Endothelial cell of umbilical vein (primary cell): ENCODE data around the gene CAMK2D. TPM values are rescaled to one million over a fixed set of nuclear protein-coding genes. Genes with fewer than 3 reads are reported as not detected.

Source experiments
- BruUV-seq: library from RNA; stranded (reverse); fragments of 400-500 nt; replicated peaks from 2 replicates; lab custom pipeline; 2021; lab: Mats Ljungman, UMichigan
- CTCF ChIA-PET: fragments of 300-600, 350-600 bp; sonication (Branson Sonifier 250); formaldehyde crosslinking; loops from one replicate; lab custom pipeline; 2021; ENCODE audit warnings: antibody characterized with exemption, inconsistent platforms; lab: Charles Lee
- POLR2A ChIA-PET: fragments of 300-600, 350-600 bp; sonication (Branson Sonifier 250); formaldehyde crosslinking; loops from one replicate; lab custom pipeline; 2021; ENCODE audit warnings: antibody characterized with exemption, inconsistent platforms; lab: Charles Lee
- DNase-seq: peaks from one replicate; pipeline ENCODE4 v3.0.0-alpha.2; 2011; ENCODE audit warnings: low read depth, low spot score
- FAIRE-seq: peaks from 2 replicates; lab custom pipeline; 2011; peaks lifted over from hg19 to GRCh38; lab: Jason Lieb, UNC
- H2AFZ ChIP-seq: 2 replicates; pipeline ENCODE4 v1.6.0; 2012; ENCODE audit warnings: low read depth, low read length, control low read depth, inconsistent platforms
- H3K27ac ChIP-seq: 2 replicates; pipeline ENCODE4 v1.5.1; 2011; ENCODE audit warnings: low read depth, mild to moderate bottlenecking, control low read depth, low read length, moderate library complexity; ENCODE audit not compliant: insufficient read depth
- H3K27me3 ChIP-seq, 2 experiments: 2 replicates each; pipeline versions ENCODE4 v1.6.0 to v1.6.1; 2011; ENCODE audit warnings: low read length in 2 of 2, mixed read lengths in 1 of 2; ENCODE audit not compliant: control insufficient read depth in 2 of 2, insufficient read depth in 2 of 2
- H3K36me3 ChIP-seq, 2 experiments: 2 replicates in 1 of 2; 3 replicates in 1 of 2; pipeline ENCODE4 v1.5.1; 2011; ENCODE audit warnings: low read length in 2 of 2, mild to moderate bottlenecking in 1 of 2, moderate library complexity in 1 of 2; ENCODE audit not compliant: control insufficient read depth in 2 of 2, insufficient read depth in 2 of 2; ENCODE audit errors: extremely low read depth in 1 of 2
- H3K4me1 ChIP-seq: 3 replicates; pipeline ENCODE4 v1.5.1; 2011; ENCODE audit warnings: mild to moderate bottlenecking, low read length; ENCODE audit not compliant: control insufficient read depth, insufficient read depth; ENCODE audit errors: extremely low read depth
- H3K4me2 ChIP-seq: 2 replicates; pipeline ENCODE4 v1.6.1; 2011; ENCODE audit warnings: low read length, control low read depth, mixed read lengths; ENCODE audit not compliant: insufficient read depth
- H3K4me3 ChIP-seq, 3 experiments: fragments of 200-600 bp in 1 of 3; sonication (generic), shearing (Covaris generic) in 1 of 3; replicated peaks in 1 of 3; 2 replicates each; pipeline ENCODE4 v1.5.1; 2011 to 2016; ENCODE audit warnings: control low read depth in 3 of 3, low read length in 3 of 3, mild to moderate bottlenecking in 2 of 3, inconsistent platforms in 1 of 3, low read depth in 1 of 3, moderate library complexity in 1 of 3; ENCODE audit not compliant: insufficient read depth in 1 of 3
- H3K79me2 ChIP-seq: 2 replicates; pipeline ENCODE4 v1.6.0; 2012; ENCODE audit warnings: low read length, inconsistent platforms; ENCODE audit not compliant: control insufficient read depth, insufficient read depth
- H3K9ac ChIP-seq: replicated peaks from 2 replicates; pipeline ENCODE3; 2011; ENCODE audit warnings: low read length, control low read depth; ENCODE audit not compliant: insufficient read depth; ENCODE audit errors: extremely low read depth
- H3K9me1 ChIP-seq: replicated peaks from 3 replicates; pipeline ENCODE4 v1.6.0; 2011; ENCODE audit warnings: mild to moderate bottlenecking, low read length; ENCODE audit not compliant: control insufficient read depth, insufficient read depth; ENCODE audit errors: extremely low read depth
- H3K9me3 ChIP-seq: replicated peaks from 2 replicates; pipeline ENCODE4 v1.5.1; 2012; ENCODE audit warnings: low read length, inconsistent platforms; ENCODE audit not compliant: control insufficient read depth, insufficient read depth
- H4K20me1 ChIP-seq: replicated peaks from 2 replicates; pipeline ENCODE3; 2011; ENCODE audit warnings: mild to moderate bottlenecking, low read length; ENCODE audit not compliant: control insufficient read depth, insufficient read depth; ENCODE audit errors: extremely low read depth
- CTCF ChIP-seq, 2 donors: IDR thresholded peaks; 1 replicate in 1 of 2; 2 replicates in 1 of 2; pipeline ENCODE4 v1.5.1; 2011; ENCODE audit warnings: low read length in 2 of 2, mild to moderate bottlenecking in 2 of 2, moderate library complexity in 2 of 2, control low read depth in 1 of 2, inconsistent platforms in 1 of 2, low read depth in 1 of 2; ENCODE audit not compliant: insufficient read depth in 1 of 2; ENCODE audit errors: extremely low read depth in 1 of 2
- EZH2 ChIP-seq: IDR thresholded peaks from 2 replicates; pipeline ENCODE4 v1.6.1; 2012; ENCODE audit warnings: borderline replicate concordance, low read depth, mild to moderate bottlenecking, moderate library complexity, low read length, inconsistent platforms; ENCODE audit not compliant: severe bottlenecking
- FOS ChIP-seq: IDR thresholded peaks from 2 replicates; pipeline ENCODE4 v1.6.1; 2011; ENCODE audit warnings: mild to moderate bottlenecking, low read length, moderate library complexity, borderline replicate concordance; ENCODE audit not compliant: insufficient read depth
- GATA2 ChIP-seq: IDR thresholded peaks from 2 replicates; pipeline ENCODE4 v1.7.0; 2011; ENCODE audit warnings: low read depth, mild to moderate bottlenecking, moderate library complexity, mixed read lengths, low read length; ENCODE audit not compliant: insufficient read length, insufficient read depth
- JUN ChIP-seq: IDR thresholded peaks from 2 replicates; pipeline ENCODE4 v1.6.1; 2011; ENCODE audit warnings: borderline replicate concordance, low read depth; ENCODE audit not compliant: insufficient read length, insufficient read depth
- MAX ChIP-seq: IDR thresholded peaks from 2 replicates; pipeline ENCODE4 v1.6.1; 2011; ENCODE audit not compliant: insufficient read depth, insufficient read length
- MYC ChIP-seq: IDR thresholded peaks from one replicate; pipeline ENCODE4 v1.6.1; 2011; ENCODE audit warnings: mild to moderate bottlenecking, low read depth, low read length
- POLR2A ChIP-seq: IDR thresholded peaks from 2 replicates; pipeline ENCODE4 v1.6.1; 2012; ENCODE audit warnings: low read depth, mild to moderate bottlenecking, control low read depth, low read length
- dilution Hi-C: fragments of 300-500 bp; cut with MboI; formaldehyde crosslinking; loops from one replicate; pipeline ENCODE4 v1.15.0; 2019; ENCODE audit warnings: low sequenced_read_pairs; ENCODE audit not compliant: extremely low pct_ligation_motif_present
- intact Hi-C: fragments of 100-400 bp; cut with micrococcal nuclease; formaldehyde crosslinking; loops from one replicate; pipeline ENCODE4 v1.10.0; 2022
- polyA plus RNA-seq, 4 experiments: library from polyadenylated mRNA; depleted of rRNA in 3 of 4; stranded (reverse) in 3 of 4; unstranded in 1 of 4; fragments of >200 nt; gene quantifications; 2 replicates each; pipeline versions ENCODE4 v1.2.1 to v1.2.3, GENCODE V29; 2011 to 2012; ENCODE audit warnings: missing spikeins in 1 of 4
- total RNA-seq: library from RNA; stranded (reverse); gene quantifications from 2 replicates; pipeline ENCODE4 v1.2.3, GENCODE V29; 2021

CAMK2D gene
- total and polyA plus RNA-seq, 2 donors (not counting 3 experiments of a cell fraction or from before 2014, with no cell fraction given) = 10.4 to 30.7 TPM

- FAIRE-seq (no peak), DNase-seq (peak; percentile 41)
- CTCF ChIA-PET = interaction anchor here (1.5 kb wide), 1 partner anchor 39 kb away, joined by 4 read pairs; no protein-coding TSS in a partner anchor
- no peak overlapping the region for H3K4me3 ChIP-seq
- no peaks in the 10 kb centered on the region for H3K9me3 ChIP-seq
- H4K20me1 ChIP-seq = no peaks in the 10 kb centered on the region
- H3K4me1 ChIP-seq = peaks cover 22% of the 10 kb centered on the region
- H3K27ac ChIP-seq = no peak overlapping the region
- no peaks in the 10 kb centered on the region for H3K9me1 ChIP-seq
- H3K36me3 ChIP-seq = no peaks in the 10 kb centered on the region
- no peak overlapping the region for H3K9ac ChIP-seq
- H2AFZ ChIP-seq = peak overlapping the region; percentile 44
- intact Hi-C loops = no loop called here
- H3K27me3 ChIP-seq = no peaks in the 10 kb centered on the region
- H3K79me2 ChIP-seq = no peaks in the 10 kb centered on the region
- no peak overlapping the region for H3K4me2 ChIP-seq
- no TSS peak for BruUV-seq
- dilution Hi-C loops = no loop called here
- TF ChIP-seq EZH2 (no peak), POLR2A (no peak), FOS (no peak), MYC (no peak), MAX (no peak), GATA2 (no peak), JUN (no peak), CTCF (IDR thresholded peaks at IDR 0.05; ENCODE audit: extremely low read depth in 1 of 2, insufficient read depth in 1 of 2, low read depth in 1 of 2, low read length in 2 of 2) (no peak)
- POLR2A ChIA-PET = no interaction called here
Observed at GRCh38 chr4:113434247-113434587, 327.3 kb downstream of the CAMK2D start.
